Left renal pelvis (tissue), 4 donors: ENCODE data around the gene TSEN15. TPM values are rescaled to one million over a fixed set of nuclear protein-coding genes. Genes with fewer than 3 reads are reported as not detected.

Source experiments
- DNase-seq, 4 donors: peaks; one replicate each; pipeline ENCODE4 v3.0.0-alpha.2; 2013; ENCODE audit warnings: low read depth in 4 of 4, low spot score in 3 of 4
- polyA plus RNA-seq, 4 donors: library from polyadenylated mRNA; unstranded; fragments of 120-200 nt; gene quantifications; one replicate each; pipeline ENCODE4 v1.2.1, GENCODE V29; 2013; ENCODE audit not compliant: insufficient read length in 4 of 4

Gene TSEN15
- polyA plus RNA-seq, 4 donors: 43.0 to 55.1 (median 47.7) TPM

GRCh38 chr1:184052194-184052559 is 647 bp downstream of the TSEN15 start:
- no peak for DNase-seq

DNA sequence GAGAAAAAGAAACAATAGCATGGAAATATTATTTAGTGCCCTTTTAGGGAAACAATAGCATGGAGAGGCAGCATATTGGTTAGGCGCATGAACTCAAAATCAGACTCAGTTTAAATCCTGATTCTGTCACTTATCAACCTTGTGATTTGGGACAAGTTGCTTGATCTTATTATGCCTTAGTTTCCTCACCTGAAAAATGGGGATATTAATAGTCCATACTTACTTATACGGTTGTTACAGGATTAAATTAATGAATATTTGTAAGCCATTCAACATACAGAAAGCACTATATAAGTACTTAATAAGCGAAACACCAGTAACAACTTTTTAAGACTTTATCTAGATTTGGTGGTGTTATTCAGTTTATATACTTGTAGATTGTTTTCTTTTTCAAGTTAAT is 1.2 kb downstream of the TSEN15 start:
- DNase-seq: no peak

DNA sequence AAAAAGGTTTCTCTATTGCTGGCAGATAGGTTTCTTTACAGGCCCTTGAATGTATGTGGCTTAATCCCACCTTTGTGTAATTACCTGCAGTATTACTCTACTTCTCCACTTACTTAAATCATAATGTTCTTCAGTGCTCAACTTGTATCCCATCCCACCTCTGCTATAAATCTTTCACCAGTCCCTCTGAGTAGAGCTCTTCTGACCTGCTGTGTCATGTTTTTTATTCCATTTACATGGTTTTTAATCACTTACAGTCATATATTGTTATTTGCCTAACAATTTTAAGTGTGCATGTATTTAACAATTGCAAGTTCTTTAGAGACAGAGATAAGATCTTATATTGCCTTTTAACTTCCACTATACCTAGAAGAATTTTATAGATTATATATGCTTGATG is 2.4 kb downstream of the TSEN15 start:
- DNase-seq: no peak

GRCh38 chr1:184056921-184057555 is 5.5 kb downstream of the TSEN15 start:
- no peak for DNase-seq

DNA sequence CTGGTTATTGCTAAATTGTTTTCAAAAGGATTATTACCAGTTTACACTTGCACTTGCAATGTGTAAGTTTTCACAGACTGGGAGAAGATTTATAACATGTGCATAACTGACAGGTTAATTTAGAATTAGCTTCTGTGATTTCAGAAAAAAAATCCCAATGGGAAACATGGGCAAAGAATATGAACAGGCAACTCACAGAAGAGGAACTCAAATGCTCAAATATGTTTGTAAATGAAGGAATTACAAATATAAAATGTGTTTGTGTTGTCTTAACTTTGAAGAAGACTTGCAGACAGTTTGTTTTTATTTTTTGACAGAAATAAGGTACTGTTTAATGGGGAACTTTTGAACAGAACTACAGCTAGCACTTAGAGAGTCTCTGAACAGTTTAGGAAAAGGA is 8.4 kb downstream of the TSEN15 start:
- DNase-seq: no peak

DNA sequence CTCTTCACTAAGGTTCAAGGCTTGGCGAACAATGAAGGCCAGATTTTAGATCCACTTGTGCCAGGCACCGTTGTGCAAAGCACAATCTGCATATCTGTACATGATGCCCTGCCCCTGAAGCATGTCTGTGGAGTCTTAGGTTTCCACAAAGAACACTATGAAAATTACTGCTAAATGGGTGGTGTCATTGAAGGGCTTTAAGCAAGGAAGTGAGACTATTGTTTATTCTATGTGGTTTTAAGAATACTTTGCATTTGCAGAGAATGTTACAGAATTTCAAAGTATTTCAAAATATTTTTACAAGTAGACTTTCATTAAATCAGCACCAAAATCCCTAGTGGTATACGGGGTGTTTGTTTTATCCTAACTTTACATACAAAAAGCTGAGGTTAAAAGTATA is 8.8 kb downstream of the TSEN15 start:
- no peak for DNase-seq

GRCh38 chr1:184061396-184062003 is 10.0 kb downstream of the TSEN15 start:
- no peak for DNase-seq

- no peak for DNase-seq
Observed at GRCh38 chr1:184062640-184063286, 11.2 kb downstream of the TSEN15 start.

GRCh38 chr1:184065559-184065958 is 14.0 kb downstream of the TSEN15 start:
- DNase-seq: no peak

GRCh38 chr1:184068354-184068753 is 16.8 kb downstream of the TSEN15 start:
- DNase-seq: no peak

- DNase-seq: no peak
Observed at GRCh38 chr1:184069675-184070074, 18.1 kb downstream of the TSEN15 start.

GRCh38 chr1:184072376-184072775 is 20.8 kb downstream of the TSEN15 start:
- DNase-seq: no peak

- no peak for DNase-seq
Observed at GRCh38 chr1:184074383-184074782, 22.9 kb downstream of the TSEN15 start.

GRCh38 chr1:184075055-184076029 is 23.8 kb downstream of the TSEN15 start:
- peak in 3 of 4 donors; percentile 54 to 59 (median 56) for DNase-seq

DNA sequence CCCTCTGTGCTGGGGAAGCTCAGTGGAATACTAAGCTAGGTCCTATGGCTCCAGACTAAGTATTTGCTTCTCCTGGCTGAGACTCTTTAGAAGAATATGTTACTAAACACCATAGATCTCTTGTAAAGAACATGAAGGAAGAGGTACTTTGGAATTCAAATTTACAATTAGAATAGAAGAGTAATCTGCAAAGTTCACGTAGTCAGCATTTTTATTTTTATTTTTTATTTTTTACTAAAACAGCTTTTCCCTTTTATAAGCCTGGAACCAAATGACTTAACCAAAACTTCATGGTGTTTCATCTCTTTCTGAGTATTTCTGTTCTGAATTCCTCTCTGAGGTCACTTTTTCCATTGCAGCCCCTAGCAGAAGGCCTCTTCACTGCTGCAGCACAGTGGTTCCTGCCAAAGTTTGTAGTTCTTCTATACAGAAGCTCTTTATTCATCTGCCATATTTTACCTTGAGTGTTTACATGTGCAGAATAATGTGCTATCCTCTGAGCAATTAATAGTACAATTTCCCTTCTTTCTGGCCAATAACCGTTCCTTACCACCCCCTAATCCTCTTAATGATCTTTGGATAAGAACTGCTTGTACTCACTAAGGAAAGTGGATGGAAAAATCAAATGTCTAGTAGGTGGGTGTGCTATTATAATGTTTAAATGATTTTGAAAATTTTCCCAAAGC is 27.2 kb downstream of the TSEN15 start:
- no peak for DNase-seq

GRCh38 chr1:184080309-184080708 is 28.8 kb downstream of the TSEN15 start:
- no peak for DNase-seq

GRCh38 chr1:184082541-184083415 is 31.2 kb downstream of the TSEN15 start:
- no peak for DNase-seq

- DNase-seq: no peak
Observed at GRCh38 chr1:184085667-184086066, 34.1 kb downstream of the TSEN15 start.

DNA sequence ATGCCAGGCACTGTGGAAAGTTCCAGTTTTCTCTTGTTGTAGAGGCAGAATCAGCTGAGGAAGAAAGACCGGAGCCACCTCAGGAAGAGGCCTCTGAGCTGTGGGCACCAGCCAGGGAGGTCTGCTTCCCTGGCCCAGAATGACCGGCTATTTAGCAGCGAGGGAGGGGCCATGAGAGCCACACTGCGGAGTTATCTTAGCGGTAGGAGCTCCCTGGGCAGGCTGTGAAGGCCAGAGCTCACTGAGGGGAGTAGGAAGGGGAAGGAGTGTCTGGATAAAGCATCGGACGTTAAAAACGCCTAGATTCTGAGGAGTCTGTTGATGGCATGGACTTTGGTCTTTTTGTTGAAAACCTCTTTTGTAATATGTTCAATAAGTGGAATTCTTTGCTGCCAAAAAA is 36.5 kb downstream of the TSEN15 start:
- no peak for DNase-seq

- DNase-seq: no peak
Observed at GRCh38 chr1:184093071-184093470, 41.5 kb downstream of the TSEN15 start.
